Gastrocnemius medialis (tissue), 4 donors: Measurements from ENCODE around the gene GPC4. TPM values are rescaled to one million over a fixed set of nuclear protein-coding genes. Genes with fewer than 3 reads are reported as not detected.
"Not testable (repeated sequence)": the region's sequence is repeated elsewhere in the genome, so short reads cannot be mapped to it uniquely, and the experiment has no call there.

Source experiments
- ATAC-seq, 2 donors: fragments of 150-250 bp; one replicate each; pipeline ENCODE4 v1.9.1; 2016
- DNase-seq, 2 donors: peaks; one replicate each; pipeline ENCODE4 v3.0.0-alpha.2; 2019
- H3K27ac ChIP-seq, 4 donors: fragments of 200-600 bp; sonication (generic); 1 replicate in 1 of 4; 2 replicates in 3 of 4; pipeline ENCODE4 v1.5.1; 2016 to 2018; ENCODE audit warnings: mild to moderate bottlenecking in 2 of 4, moderate library complexity in 1 of 4
- H3K27me3 ChIP-seq, 3 donors: fragments of 200-600 bp; sonication (generic) in 2 of 3; 1 replicate in 1 of 3; 2 replicates in 2 of 3; pipeline versions ENCODE4 v1.5.1 to v1.6.0; 2016 to 2019; ENCODE audit warnings: mild to moderate bottlenecking in 1 of 3, moderate library complexity in 1 of 3
- H3K36me3 ChIP-seq, 2 donors: fragments of 200-600 bp; sonication (generic) in 1 of 2; one replicate each; pipeline ENCODE4 v1.5.1; 2017 to 2018
- H3K4me1 ChIP-seq, 2 donors: fragments of 200-600 bp; sonication (generic) in 1 of 2; one replicate each; pipeline ENCODE4 v1.5.1; 2016 to 2017; ENCODE audit warnings: mild to moderate bottlenecking in 2 of 2
- H3K4me3 ChIP-seq, 4 donors: fragments of 200-600 bp; sonication (generic) in 3 of 4; 1 replicate in 1 of 4; 2 replicates in 3 of 4; pipeline ENCODE4 v1.5.1; 2016 to 2019; ENCODE audit warnings: mild to moderate bottlenecking in 2 of 4
- H3K9me3 ChIP-seq, 3 donors: fragments of 200-600 bp; sonication (generic) in 2 of 3; 1 replicate in 1 of 3; 2 replicates in 2 of 3; pipeline ENCODE4 v1.5.1; 2016 to 2019
- POLR2A ChIP-seq, 2 donors: fragments of 450-650 bp; IDR thresholded peaks; one replicate each; pipeline ENCODE4 v1.6.1; 2017; ENCODE audit warnings: antibody characterized with exemption in 2 of 2, mild to moderate bottlenecking in 2 of 2, moderate library complexity in 2 of 2
- in situ Hi-C, 4 donors: fragments of 200-750 bp; cut with MboI; loops; one replicate each; pipeline versions ENCODE4 v1.15.0 to v1.8.0; 2017; ENCODE audit warnings: low sequenced_read_pairs in 4 of 4
- intact Hi-C: fragments of 100-400 bp; cut with DNase I; formaldehyde crosslinking; loops from one replicate; pipeline ENCODE4 v1.15.1; 2023; ENCODE audit warnings: low total_unique reads
- total RNA-seq, 4 donors: library from RNA; depleted of rRNA; stranded (reverse); fragments of >200 nt; gene quantifications; one replicate each; pipeline versions ENCODE4 v1.1.0 to v1.2.3, GENCODE V29; 2016
- TF ChIP-seq, protein P1 (sequence below), 5 experiments: fragments of 450-650 bp in 3 of 5; fragments of 200-600 bp in 2 of 5; sonication (generic) in 2 of 5; IDR thresholded peaks in 4 of 5; conservative IDR thresholded peaks in 1 of 5; 1 replicate in 4 of 5; 2 replicates in 1 of 5; pipeline ENCODE4 v1.5.1; 2016 to 2019; ENCODE audit warnings: antibody characterized with exemption in 5 of 5, mild to moderate bottlenecking in 3 of 5, moderate library complexity in 3 of 5

GPC4 gene
- total RNA-seq, 4 donors from 2014 or later, result 3.1 to 14.9 (median 9.6) TPM

- Histone ChIP-seq H3K27me3 (no peaks in the 10 kb centered on the region), H3K27ac (no peak overlapping the region), H3K9me3 (no peaks in the 10 kb centered on the region), H3K36me3 (no peaks in the 10 kb centered on the region), H3K4me3 (no peak overlapping the region), H3K4me1 (no peaks in the 10 kb centered on the region)
- in situ Hi-C loops (loop anchor here in 3 of 4 donors (10.0 to 25.0 kb wide), 2 partner anchors 331 to 344 kb away; no protein-coding TSS in a partner anchor), intact Hi-C loops (no loop called here)
- TF ChIP-seq POLR2A (IDR thresholded peaks at IDR 0.05), result no peak
- TF ChIP-seq, protein P1, sequence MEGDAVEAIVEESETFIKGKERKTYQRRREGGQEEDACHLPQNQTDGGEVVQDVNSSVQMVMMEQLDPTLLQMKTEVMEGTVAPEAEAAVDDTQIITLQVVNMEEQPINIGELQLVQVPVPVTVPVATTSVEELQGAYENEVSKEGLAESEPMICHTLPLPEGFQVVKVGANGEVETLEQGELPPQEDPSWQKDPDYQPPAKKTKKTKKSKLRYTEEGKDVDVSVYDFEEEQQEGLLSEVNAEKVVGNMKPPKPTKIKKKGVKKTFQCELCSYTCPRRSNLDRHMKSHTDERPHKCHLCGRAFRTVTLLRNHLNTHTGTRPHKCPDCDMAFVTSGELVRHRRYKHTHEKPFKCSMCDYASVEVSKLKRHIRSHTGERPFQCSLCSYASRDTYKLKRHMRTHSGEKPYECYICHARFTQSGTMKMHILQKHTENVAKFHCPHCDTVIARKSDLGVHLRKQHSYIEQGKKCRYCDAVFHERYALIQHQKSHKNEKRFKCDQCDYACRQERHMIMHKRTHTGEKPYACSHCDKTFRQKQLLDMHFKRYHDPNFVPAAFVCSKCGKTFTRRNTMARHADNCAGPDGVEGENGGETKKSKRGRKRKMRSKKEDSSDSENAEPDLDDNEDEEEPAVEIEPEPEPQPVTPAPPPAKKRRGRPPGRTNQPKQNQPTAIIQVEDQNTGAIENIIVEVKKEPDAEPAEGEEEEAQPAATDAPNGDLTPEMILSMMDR (IDR thresholded peaks at IDR 0.05 in 4 of 5, conservative IDR thresholded peaks at IDR 0.05 in 1 of 5), result no peak
- ATAC-seq (no peak), DNase-seq (no peak)
Measured at GRCh38 chrX:133330956-133331355, 84.3 kb downstream of the GPC4 start.

DNA sequence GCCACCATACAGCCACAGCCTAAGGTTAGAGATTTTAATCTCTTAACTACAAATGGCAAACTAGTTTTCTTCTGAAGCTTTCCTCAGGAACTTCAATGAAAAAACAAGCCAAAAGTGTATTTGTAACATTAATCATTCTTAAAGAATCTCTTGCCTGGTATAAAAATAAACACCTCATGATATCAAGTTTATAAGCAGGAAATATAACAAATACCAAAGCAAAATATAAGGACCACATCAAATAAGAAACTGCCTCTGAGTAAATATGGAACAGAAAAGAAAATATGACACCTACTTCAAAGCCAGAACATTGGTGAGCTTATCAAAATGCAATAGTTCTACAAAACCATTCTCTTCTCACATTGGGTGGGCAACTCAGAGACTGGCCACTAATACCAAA lies 89.9 kb downstream of the GPC4 start:
- no peak for DNase-seq
- in situ Hi-C loops, result loop anchor here in 2 of 4 donors (25.0 kb wide), 1 partner anchor 337 kb away; no protein-coding TSS in a partner anchor
- H3K36me3 ChIP-seq, result no peaks in the 10 kb centered on the region
- no peaks in the 10 kb centered on the region for H3K27me3 ChIP-seq
- ATAC-seq, result no peak
- no peak overlapping the region for H3K27ac ChIP-seq
- intact Hi-C loops, result no loop called here
- H3K4me1 ChIP-seq, result peaks cover 0 to 9% of the 10 kb centered on the region in 2 donors
- no peak overlapping the region for H3K4me3 ChIP-seq
- no peak for TF ChIP-seq POLR2A (IDR thresholded peaks at IDR 0.05)
- TF ChIP-seq, protein P1 (IDR thresholded peaks at IDR 0.05 in 4 of 5, conservative IDR thresholded peaks at IDR 0.05 in 1 of 5), result no peak
- H3K9me3 ChIP-seq, result no peaks in the 10 kb centered on the region

- in situ Hi-C loops, result no loop called here
- no peak overlapping the region for H3K4me3 ChIP-seq
Measured at GRCh38 chrX:133323431-133323830, 91.9 kb downstream of the GPC4 start.

DNA sequence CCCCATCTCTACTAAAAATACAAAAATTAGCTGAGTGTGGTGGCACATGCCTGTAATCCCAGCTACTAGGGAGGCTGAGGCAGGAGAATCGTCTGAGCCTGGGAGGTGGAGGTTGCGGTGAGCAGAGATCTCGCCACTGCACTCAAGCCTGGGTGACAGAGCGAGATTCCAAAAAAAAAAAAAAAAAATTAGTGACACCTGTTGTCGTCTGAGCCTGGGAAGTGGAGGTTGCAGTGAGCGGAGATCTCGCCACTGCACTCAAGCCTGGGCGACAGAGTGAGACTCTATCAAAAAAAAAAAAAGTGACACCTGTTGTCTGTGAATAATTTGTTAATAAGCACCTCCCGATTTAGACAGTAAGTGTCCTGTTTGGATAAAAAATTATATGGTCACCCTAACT lies 93.0 kb downstream of the GPC4 start:
- H3K36me3 ChIP-seq, DNase-seq, H3K27ac ChIP-seq, ATAC-seq, H3K4me1 ChIP-seq, H3K9me3 ChIP-seq, H3K27me3 ChIP-seq, intact Hi-C loops, in situ Hi-C loops, H3K4me3 ChIP-seq: not testable (repeated sequence)

More at GRCh38 chrX:133323431-133323830, 91.9 kb downstream of the GPC4 start:
- Histone ChIP-seq H3K9me3 (no peaks in the 10 kb centered on the region), H3K27ac (no peak overlapping the region), H3K27me3 (no peaks in the 10 kb centered on the region), H3K4me1 (peaks cover 3 to 9% of the 10 kb centered on the region in 2 donors), H3K36me3 (no peaks in the 10 kb centered on the region)
- ATAC-seq (no peak), DNase-seq (no peak)
- TF ChIP-seq, protein P1 (IDR thresholded peaks at IDR 0.05 in 4 of 5, conservative IDR thresholded peaks at IDR 0.05 in 1 of 5), result no peak
- no peak for TF ChIP-seq POLR2A (IDR thresholded peaks at IDR 0.05)
- intact Hi-C loops, result no loop called here

GRCh38 chrX:133321451-133321850 lies 93.8 kb downstream of the GPC4 start:
- Histone ChIP-seq H3K27ac (no peak overlapping the region), H3K27me3 (no peaks in the 10 kb centered on the region), H3K4me3 (no peak overlapping the region), H3K36me3 (no peaks in the 10 kb centered on the region), H3K9me3 (no peaks in the 10 kb centered on the region), H3K4me1 (peaks cover 3 to 9% of the 10 kb centered on the region in 2 donors)
- no peak for ATAC-seq
- DNase-seq, result no peak
- in situ Hi-C loops, result no loop called here
- no peak for TF ChIP-seq POLR2A (IDR thresholded peaks at IDR 0.05)
- TF ChIP-seq, protein P1 (IDR thresholded peaks at IDR 0.05 in 4 of 5, conservative IDR thresholded peaks at IDR 0.05 in 1 of 5), result no peak
- intact Hi-C loops, result no loop called here
